Parathyroid adenoma (tissue), 2 donors: ENCODE data around the gene EVA1B.

Source experiments
- H2AFZ ChIP-seq: fragments of 300-600 bp; sonication (generic); one replicate; pipeline ENCODE4 v1.7.0; 2017; ENCODE audit warnings: antibody characterized with exemption, mild to moderate bottlenecking
- H3K27ac ChIP-seq: fragments of 300-600 bp; sonication (generic); one replicate; pipeline ENCODE4 v1.7.0; 2017
- H3K27me3 ChIP-seq: fragments of 300-600 bp; sonication (generic); one replicate; pipeline ENCODE4 v1.7.0; 2017; ENCODE audit warnings: low read length; ENCODE audit not compliant: control insufficient read depth, insufficient read depth
- H3K36me3 ChIP-seq: fragments of 300-600 bp; sonication (generic); one replicate; pipeline ENCODE4 v1.7.0; 2017; ENCODE audit warnings: low read length; ENCODE audit not compliant: control insufficient read depth, insufficient read depth
- H3K4me1 ChIP-seq: fragments of 300-600 bp; sonication (generic); one replicate; pipeline ENCODE4 v1.7.0; 2017; ENCODE audit warnings: control low read depth
- H3K4me2 ChIP-seq: fragments of 300-600 bp; sonication (generic); one replicate; pipeline ENCODE4 v1.7.0; 2017; ENCODE audit warnings: low read length
- H3K4me3 ChIP-seq: fragments of 300-600 bp; sonication (generic); one replicate; pipeline ENCODE4 v1.7.0; 2017; ENCODE audit warnings: low read depth, low read length
- H3K79me2 ChIP-seq: fragments of 300-600 bp; sonication (generic); one replicate; pipeline ENCODE4 v1.7.0; 2017; ENCODE audit warnings: control low read depth
- H3K9ac ChIP-seq: fragments of 300-600 bp; sonication (generic); one replicate; pipeline ENCODE4 v1.7.0; 2017; ENCODE audit warnings: mild to moderate bottlenecking
- H3K9me3 ChIP-seq: fragments of 300-600 bp; sonication (generic); one replicate; pipeline ENCODE4 v1.7.0; 2017; ENCODE audit warnings: low read length; ENCODE audit not compliant: control insufficient read depth
- TF ChIP-seq, protein P1 (sequence below): fragments of 300-600 bp; sonication (generic); IDR thresholded peaks from one replicate; pipeline ENCODE4 v1.7.0; 2017; ENCODE audit warnings: antibody characterized with exemption, mild to moderate bottlenecking
- donor health status: primary hyperparathyroidism.

EVA1B gene

GRCh38 chr1:36349241-36349671, 25.8 kb upstream of the EVA1B start:
- Histone ChIP-seq H3K4me2 (no peak overlapping the region), H2AFZ (no peak overlapping the region), H3K4me1 (no peaks in the 10 kb centered on the region), H3K9ac (no peak overlapping the region), H3K79me2 (no peaks in the 10 kb centered on the region), H3K36me3 (no peaks in the 10 kb centered on the region), H3K27ac (no peak overlapping the region), H3K9me3 (no peaks in the 10 kb centered on the region), H3K27me3 (no peaks in the 10 kb centered on the region), H3K4me3 (no peak overlapping the region)
- TF ChIP-seq, protein P1, sequence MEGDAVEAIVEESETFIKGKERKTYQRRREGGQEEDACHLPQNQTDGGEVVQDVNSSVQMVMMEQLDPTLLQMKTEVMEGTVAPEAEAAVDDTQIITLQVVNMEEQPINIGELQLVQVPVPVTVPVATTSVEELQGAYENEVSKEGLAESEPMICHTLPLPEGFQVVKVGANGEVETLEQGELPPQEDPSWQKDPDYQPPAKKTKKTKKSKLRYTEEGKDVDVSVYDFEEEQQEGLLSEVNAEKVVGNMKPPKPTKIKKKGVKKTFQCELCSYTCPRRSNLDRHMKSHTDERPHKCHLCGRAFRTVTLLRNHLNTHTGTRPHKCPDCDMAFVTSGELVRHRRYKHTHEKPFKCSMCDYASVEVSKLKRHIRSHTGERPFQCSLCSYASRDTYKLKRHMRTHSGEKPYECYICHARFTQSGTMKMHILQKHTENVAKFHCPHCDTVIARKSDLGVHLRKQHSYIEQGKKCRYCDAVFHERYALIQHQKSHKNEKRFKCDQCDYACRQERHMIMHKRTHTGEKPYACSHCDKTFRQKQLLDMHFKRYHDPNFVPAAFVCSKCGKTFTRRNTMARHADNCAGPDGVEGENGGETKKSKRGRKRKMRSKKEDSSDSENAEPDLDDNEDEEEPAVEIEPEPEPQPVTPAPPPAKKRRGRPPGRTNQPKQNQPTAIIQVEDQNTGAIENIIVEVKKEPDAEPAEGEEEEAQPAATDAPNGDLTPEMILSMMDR, result no peak

DNA sequence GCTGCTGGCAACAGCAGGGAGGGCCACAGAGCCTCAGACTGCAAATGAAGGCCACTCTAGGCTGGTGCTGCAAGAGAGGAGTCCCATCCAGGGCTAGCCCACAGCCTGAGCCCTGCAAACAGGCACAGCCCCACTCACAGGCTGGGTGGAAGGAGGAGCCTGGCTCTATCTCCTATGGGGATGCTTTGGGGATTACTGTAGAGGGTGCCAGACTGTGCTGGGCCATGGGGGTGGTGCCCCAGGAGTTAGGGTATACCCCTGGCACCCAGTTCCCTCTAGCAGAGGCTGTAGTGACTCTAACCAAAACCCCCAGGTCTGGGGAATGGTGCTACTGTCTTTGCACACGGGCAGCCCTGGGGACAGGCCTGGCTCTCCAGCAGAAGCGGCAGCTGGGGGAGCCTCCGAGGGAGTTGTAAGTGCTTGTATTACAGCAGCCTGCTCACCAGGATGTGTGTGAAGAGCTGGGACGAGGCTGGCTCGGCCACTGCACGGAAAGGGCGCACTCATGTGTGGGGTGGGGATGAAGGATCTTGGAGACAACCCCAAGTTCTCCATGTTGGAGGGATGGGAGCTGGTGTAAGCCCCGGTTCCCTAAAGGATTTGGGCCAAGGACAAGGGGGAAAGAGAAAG, 23.4 kb upstream of the EVA1B start:
- Histone ChIP-seq H3K4me2 (no peak overlapping the region), H3K9ac (no peak overlapping the region), H3K36me3 (no peaks in the 10 kb centered on the region), H3K9me3 (no peaks in the 10 kb centered on the region), H3K27me3 (no peaks in the 10 kb centered on the region), H3K4me3 (no peak overlapping the region), H3K79me2 (no peaks in the 10 kb centered on the region), H3K27ac (no peak overlapping the region), H2AFZ (no peak overlapping the region), H3K4me1 (no peaks in the 10 kb centered on the region)
- TF ChIP-seq, protein P1, result no peak

DNA sequence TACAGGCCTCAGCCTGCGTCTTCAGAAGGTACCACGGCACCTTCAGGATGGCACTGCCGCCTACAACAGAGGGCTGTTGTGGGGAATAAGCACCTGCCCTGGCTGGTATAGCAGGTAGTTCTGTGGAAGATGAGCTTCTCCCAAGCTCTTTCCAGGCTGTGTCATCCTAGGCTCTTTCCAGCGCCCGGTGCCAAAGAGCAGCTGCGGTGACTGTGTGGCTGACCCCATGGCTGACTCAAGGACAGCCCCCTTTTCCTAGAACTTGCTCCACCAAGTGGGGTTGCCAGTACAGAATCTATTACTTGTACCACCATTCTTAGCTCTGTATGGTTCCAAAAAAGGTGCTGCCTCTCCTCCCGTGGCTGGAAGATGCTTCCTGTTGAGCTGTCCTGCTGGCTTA, 21.9 kb upstream of the EVA1B start:
- no peaks in the 10 kb centered on the region for H3K4me1 ChIP-seq
- H3K27me3 ChIP-seq, result no peaks in the 10 kb centered on the region
- H3K4me3 ChIP-seq, result no peak overlapping the region
- no peak overlapping the region for H2AFZ ChIP-seq
- H3K9ac ChIP-seq, result no peak overlapping the region
- H3K79me2 ChIP-seq, result no peaks in the 10 kb centered on the region
- no peaks in the 10 kb centered on the region for H3K9me3 ChIP-seq
- no peaks in the 10 kb centered on the region for H3K36me3 ChIP-seq
- H3K27ac ChIP-seq, result no peak overlapping the region
- TF ChIP-seq, protein P1, result no peak
- no peak overlapping the region for H3K4me2 ChIP-seq

DNA sequence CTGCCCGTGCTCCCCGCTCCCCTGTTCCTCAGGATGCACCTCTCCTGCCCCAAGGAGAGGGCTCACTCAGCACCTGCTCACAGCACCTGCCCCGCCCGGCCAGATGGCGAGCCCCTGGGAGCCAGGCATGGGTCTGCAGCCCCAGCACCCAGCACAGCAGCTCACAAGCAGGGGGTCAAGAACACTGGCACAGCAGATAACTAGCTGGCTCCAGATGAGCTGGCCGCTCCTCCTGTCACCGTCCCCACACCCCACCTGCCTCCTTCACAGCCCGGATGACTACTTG, 20.9 kb upstream of the EVA1B start:
- no peaks in the 10 kb centered on the region for H3K4me1 ChIP-seq
- H3K27ac ChIP-seq, result no peak overlapping the region
- H3K27me3 ChIP-seq, result no peaks in the 10 kb centered on the region

More for the DNA sequence above, 20.9 kb upstream of the EVA1B start:
- Histone ChIP-seq H3K36me3 (no peaks in the 10 kb centered on the region), H3K9me3 (no peaks in the 10 kb centered on the region), H3K9ac (no peak overlapping the region), H3K79me2 (no peaks in the 10 kb centered on the region), H2AFZ (no peak overlapping the region), H3K4me2 (no peak overlapping the region), H3K4me3 (no peak overlapping the region)
- TF ChIP-seq, protein P1, result no peak
